ENCODE measurements around the gene OMG.
"Not testable (repeated sequence)": the region's sequence is repeated elsewhere in the genome, so short reads cannot be mapped to it uniquely, and the experiment has no call there.

Gene OMG, protein sequence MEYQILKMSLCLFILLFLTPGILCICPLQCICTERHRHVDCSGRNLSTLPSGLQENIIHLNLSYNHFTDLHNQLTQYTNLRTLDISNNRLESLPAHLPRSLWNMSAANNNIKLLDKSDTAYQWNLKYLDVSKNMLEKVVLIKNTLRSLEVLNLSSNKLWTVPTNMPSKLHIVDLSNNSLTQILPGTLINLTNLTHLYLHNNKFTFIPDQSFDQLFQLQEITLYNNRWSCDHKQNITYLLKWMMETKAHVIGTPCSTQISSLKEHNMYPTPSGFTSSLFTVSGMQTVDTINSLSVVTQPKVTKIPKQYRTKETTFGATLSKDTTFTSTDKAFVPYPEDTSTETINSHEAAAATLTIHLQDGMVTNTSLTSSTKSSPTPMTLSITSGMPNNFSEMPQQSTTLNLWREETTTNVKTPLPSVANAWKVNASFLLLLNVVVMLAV

DNA sequence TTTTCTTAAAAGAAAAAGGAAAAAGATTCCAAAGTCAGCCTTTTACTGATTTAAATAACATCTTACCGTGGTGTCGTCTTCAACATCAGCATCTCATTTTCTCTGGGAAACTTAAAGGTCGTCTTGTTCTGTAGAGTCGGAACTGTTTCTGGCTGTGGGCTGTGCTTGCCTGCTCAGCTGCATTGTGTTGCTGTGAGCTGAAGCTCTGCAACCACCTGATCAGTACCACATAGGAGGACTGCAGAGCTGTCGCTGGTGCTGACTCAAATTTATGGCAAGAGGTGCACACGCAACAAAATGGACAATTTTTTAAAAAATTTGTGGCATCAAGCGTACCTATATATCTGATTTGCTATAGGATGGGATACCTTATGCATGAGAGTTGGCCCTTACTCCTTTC lies at the start of gene OMG:
Gene OMG, minus strand, starts transcription at position 150 of the 400 bp plus-strand sequence. CDS start 908 bp downstream, outside the sequence.
- no peak for DNase-seq

DNA sequence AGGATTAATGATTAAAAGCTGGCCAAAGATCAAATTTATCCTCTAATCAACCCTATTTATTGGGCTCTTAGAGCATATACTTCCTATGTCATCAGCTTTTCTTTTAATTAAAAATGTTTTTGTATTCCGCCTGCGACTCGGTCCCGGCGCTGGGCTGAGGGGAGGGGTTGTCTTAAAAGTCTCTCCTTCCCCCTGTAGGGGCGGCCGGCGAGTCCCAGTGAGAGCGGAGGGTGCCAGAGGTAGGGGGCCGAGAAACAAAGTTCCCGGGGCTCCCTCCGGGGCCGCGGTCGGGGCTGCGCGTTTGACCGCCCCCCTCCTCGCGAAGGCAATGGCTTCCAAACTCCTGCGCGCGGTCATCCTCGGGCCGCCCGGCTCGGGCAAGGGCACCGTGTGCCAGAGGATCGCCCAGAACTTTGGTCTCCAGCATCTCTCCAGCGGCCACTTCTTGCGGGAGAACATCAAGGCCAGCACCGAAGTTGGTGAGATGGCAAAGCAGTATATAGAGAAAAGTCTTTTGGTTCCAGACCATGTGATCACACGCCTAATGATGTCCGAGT lies 48.2 kb upstream of the OMG start:
- not testable (repeated sequence) for DNase-seq

DNA sequence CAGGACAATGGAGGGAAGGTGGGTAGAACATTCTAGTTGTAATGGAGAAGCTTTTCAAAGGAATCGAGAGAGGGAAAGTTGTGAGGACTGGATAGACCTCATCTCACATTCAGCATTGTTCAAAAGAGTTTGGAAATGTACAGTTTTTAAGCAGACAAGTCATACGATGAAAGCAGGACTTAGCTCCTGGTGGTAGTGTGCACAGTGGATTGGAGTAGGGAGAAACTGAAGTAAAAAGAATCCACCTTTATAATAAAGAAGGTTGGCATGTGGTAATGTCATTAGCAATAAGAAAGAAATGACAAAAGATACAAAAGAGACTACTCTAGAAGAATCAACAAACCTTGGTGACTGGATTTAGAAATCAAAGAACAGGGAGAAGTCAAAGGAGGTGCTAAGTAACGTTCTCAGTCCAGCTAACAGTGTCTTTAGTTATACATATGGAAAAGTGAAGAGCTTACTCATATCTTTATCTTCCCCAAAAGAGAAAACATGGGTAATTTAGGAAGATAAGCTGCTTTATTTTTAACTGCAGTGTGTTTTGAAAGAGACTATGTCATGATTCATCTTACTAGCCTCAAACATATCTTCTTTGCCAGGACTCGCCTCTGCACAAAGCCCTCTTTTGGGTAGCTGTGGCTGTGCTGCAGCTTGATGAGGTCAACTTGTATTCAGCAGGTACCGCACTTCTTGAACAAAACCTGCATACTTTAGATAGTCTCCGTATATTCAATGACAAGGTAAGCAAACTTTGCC lies 43.0 kb upstream of the OMG start:
- DNase-seq, result no peak

DNA sequence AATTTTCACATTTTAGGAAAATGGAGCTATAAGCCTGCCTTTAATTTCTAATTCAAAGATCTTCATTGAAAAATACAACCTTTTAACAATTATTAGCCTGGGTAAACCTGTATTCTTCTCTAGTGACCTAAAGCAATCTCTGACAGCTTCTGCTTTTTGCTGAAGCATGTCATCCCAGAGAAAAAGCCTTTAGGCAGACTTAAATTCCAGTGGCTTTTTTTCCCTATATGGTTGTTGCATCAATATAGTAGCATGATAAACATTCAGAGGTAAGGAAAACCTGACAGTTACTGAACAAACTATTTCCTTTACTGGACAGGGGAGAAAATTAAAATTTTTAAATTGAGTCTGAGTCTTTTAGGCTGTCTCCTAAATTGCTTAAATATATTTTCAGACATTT lies 32.2 kb upstream of the OMG start:
- DNase-seq, result no peak

DNA sequence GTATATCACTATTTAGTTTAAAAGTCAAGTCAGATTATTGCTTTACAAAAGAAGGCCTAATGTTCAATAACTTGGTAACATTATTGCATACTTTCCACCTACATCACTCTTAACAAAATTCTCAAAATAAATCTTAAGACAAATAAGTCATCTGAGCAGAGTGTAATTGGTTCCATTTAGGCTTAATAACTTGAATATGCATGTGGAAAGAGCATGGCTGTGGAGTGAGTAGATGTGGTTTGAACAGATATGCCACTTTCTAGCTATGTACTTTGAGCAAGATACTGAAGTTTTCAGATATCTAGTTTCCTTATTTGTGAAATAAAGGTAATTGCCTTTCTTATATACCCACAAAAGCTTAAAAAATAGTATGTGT lies 31.1 kb upstream of the OMG start:
- no peak for DNase-seq

DNA sequence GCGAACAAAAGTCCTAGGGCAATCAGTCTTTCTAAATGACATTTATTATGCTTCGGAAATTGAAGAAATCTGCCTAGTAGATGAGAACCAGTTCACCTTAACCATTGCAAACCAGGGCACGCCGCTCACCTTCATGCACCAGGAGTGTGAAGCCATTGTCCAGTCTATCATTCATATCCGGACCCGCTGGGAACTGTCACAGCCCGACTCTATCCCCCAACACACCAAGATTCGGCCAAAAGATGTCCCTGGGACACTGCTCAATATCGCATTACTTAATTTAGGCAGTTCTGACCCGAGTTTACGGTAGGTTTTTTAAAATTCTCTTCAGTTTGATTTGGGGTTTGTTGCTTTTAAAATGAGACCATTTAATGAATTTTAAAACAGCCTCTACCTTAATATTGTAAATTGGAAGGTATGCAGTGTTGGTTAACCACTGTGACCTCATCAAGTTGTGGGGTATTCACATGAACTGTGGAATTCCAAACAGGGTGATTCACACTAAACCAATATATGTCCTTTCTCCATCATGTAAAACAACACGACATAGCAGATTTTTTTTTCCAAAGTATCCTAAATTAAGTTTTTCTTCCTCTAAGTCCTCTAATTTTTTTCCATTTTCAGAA lies 30.6 kb upstream of the OMG start:
- DNase-seq, result no peak

DNA sequence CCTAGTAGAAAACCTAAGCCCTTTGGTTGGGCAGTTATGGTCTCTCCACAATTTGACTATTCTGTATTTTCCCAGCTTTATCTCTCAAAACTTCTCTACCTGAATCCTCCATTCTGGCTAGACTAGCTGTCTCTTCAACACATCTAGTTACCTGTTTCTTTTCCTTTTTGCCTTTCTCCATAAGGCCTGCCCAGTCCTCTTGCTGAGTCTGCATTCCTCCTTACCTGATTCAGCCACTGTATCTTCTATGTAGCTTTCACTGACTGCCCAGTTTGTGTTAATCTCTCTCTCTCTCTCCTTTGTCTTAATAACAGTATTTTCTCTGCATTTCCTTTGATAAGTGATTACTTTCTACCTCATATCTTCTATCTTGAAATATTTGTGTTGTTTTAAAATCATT lies 26.5 kb upstream of the OMG start:
- DNase-seq, result no peak

DNA sequence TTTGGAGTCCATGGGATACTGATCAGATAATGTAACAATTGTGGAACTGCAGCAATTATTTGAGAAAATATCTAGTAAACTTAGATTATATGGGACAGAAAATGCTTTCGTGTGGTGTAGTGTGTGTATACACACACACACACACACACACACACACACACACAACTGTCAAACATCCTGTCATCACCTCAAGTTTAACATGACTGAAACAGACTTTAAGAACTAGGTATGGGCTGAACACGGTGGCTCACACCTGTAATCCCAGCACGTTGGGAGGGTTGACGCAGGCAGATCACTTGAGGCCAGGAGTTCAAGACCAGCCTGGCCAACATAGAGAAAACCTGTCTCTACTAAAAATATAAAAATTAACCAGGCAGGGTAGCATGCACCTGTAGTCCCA lies 24.9 kb upstream of the OMG start:
- no peak for DNase-seq

DNA sequence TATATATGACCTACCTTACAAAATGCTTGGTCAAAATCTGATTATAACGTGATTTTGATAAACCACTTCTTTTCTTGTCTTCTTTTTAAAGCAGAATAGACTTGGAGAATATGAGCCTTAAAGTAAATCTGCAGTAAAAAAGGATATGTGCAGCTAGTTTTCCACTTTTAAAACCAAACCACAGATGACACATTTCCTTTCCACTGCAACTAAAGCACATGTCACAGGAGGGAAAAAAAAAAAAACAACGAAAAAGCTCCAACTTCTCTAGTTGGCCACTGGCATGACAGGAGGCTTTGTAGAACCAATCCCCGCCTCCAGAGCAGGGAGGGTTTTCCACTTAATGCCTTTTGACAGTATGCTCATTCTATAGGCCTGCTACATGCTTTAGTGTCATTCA lies 24.4 kb upstream of the OMG start, which contains the start of gene EVI2A:
Gene EVI2A, minus strand, starts transcription at position 142 of the 400 bp plus-strand sequence. CDS start 2,609 bp downstream, outside the sequence.
- DNase-seq, result no peak

DNA sequence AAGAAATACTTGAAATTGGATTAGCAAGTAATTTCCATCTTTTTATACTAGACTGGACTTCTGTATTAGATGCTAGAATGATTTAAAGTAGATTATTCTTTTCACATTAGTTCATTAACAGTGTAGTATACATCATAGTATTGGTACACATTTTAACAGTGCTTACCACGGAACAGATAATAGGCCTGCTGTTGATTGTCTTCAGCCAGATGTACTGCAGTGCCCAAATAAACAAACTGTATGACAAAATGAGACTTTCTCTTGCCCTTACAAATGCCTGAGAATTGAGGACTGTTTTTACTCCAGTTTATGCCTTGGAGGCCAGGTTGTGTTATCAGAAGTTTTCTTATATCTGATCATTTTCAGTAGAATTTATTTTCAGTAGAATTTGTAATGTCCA lies 23.8 kb upstream of the OMG start:
- DNase-seq, result no peak

DNA sequence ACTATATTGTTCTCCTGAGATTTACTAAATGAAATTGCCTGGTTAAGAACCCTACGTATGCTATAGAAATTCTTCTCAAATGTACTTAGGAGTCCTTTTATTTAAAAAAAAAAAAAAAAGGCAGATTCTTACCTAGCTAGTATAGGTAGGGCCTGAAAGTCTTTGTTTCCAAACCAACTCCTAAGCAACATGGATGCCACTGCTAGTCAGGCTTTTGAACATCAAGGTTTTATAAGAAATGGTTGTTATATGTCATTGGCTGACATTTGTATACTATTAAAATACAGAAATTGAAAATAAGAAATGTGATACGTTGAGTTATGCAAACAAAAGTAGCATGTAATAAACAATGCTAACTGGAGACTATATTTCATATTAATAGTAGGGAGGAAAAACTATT lies 23.2 kb upstream of the OMG start:
- no peak for DNase-seq

DNA sequence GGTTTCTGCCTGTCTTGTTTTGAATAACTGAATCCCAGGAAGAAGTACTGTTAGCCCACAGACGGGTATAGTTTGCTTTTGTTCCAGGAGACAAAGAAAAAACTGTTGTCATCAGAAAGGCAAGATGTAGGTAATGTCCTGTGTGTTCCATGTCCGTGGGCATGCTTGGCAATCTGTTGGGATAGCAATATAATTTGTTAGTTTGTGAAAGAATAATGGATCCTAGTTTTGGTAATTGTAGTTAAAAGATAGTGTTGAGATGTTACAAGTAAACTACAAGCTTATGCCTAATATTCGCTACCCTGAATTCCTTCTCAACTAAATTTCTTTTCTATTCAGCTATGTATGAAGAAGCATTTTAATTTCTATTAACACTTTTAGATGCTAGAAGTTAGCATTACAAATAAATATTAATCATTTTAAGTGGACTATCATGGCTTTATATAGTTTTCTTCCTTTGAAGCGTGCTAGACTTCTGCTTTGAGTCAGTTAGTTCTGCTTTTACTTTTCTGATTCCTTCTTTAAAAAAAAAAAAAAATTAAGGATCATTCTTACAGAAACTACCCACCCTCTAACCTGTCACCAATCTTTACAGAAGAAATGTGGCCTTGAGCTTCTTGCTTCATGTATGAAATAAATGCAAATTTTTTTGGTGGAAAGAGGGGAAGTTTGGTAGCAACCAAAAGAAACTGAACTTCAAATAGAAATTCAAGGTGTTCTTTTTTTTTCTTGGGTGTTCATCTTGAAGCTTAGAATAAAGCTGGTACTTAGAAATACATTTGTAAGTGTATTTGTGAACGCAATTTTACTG lies 22.0 kb upstream of the OMG start:
- DNase-seq, result no peak

DNA sequence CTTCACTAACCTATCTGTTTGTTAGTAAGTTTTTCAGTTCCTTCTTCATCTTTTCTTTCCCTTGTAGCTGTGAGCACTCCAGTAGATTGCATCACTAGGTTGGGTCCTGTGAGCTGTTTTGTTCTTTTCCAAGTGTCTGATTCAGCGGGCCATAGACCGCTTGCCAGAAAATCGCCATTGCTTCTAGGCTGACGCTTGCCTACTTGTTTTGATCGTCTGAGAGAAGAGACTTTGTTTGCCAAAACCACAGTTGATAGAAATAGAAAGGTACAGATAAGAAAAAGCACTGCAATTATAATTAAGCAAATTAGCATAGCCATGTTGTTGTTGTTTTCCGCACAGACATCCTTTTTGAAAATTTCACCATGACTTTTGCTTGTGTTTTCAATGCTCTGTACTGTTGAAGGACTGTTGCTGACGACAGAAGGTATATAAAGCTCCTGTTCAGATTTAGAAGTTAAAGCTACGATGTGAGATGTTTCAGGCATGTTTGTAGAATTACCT lies 21.3 kb upstream of the OMG start:
- DNase-seq, result peak; percentile 38

DNA sequence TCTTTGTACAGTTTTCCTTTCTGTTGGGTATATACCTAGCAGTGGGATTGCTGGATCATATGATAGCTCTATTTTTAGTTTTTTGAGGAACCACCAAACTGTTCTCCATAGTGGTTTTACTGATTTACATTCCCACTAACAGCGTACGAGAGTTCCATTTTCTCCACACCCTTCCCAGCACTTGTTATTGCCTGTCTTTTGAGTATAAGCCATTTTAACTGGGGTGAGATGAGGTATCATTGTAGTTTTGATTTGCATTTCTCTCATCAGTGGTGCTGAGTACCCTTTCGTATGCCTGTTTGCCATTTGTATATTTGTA lies 17.7 kb upstream of the OMG start:
- DNase-seq, result no peak

DNA sequence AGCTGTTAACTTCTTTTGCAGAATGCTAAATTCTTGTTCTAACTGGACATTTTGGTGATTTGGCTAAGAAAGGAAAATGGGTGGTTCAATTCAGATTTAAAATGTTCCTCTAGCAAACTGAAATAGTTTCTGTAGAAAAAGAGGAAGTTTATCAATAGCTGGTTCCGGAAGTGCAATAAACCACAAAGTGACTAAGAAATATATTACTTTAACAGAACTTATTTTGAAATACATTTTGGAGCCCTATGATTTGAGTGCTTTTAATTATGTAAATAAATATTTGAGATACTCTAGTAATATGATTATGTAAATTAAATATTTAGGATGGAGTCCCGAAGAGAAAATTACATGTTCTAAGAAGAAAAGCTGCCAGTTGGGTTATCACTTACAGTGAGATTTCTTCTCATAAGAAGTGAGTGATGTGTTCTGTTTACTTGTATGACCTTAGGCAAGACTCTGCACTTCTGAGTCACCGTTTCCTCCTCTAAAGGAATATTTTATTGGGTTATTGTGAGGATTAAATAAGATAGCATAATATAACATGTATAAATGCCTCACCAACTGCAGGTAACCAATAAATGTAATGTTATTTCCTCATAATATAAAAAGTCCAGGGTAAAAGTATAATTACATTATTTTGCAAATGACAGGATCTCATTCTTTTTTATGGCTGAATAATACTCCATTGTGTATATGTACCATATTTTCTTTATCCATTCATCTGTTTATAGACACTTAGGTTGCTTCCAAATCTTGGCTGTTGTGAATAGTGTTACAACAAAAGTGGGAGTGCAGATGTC lies 17.1 kb upstream of the OMG start, which contains the start of gene EVI2B:
Gene EVI2B, minus strand, starts transcription at position 73 of the 800 bp plus-strand sequence. CDS start 8,445 bp downstream, outside the sequence.
- no peak for DNase-seq

DNA sequence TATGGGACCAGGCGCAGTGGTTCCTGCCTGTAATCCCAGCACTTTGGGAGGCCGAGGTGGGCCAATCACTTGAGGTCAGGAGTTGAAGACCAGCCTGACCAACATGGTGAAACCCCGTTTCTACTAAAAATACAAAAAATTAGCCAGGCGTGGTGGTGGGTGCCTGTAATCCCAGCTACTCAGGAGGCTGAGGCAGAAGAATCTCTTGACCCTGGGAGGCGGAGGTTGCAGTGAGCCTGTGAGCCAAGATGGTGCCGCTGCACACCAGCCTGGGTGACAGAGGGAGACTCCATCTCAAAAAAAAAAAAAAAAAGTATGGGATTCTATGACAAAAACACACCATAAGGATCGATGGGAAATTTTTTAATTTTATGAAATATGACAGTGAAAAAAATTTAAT lies 15.2 kb upstream of the OMG start:
- DNase-seq, result not testable (repeated sequence)

DNA sequence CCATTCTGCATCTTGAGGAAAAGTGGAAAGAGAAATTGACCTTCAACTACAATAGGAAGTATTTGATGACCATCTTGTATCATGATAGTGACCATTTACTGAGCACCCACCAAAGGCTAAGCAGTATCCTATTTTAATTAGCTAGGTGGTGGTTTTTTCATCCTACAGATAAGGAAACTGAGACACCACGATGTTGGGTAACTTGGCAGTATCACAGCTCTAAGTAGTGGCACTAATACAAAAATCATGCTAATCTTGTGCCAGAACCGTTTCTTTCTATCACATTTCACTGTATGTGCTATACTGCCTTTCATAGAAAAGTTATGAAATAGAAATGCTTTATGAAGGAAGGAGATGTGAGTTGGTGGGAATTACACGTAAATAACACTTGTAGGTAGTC lies 14.5 kb upstream of the OMG start:
- no peak for DNase-seq

DNA sequence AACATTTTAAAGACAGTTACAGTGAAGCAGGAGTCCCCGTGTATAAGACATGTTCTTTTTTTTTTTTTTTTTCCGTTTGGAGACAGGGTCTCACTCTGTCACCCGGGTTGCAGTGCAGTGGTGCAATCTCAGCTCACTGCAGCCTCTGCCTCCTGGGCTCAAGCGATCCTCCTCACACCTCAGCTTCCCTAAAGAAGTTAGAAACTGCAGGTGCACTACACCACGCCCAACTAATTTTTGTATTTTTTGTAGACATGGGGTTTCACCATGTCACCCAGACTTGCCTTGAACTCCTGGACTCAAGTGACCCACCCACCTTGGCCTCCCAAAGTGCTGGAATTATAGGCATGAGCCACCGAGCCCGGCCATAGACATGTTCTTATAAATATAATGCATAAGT lies 13.8 kb upstream of the OMG start:
- DNase-seq, result no peak

DNA sequence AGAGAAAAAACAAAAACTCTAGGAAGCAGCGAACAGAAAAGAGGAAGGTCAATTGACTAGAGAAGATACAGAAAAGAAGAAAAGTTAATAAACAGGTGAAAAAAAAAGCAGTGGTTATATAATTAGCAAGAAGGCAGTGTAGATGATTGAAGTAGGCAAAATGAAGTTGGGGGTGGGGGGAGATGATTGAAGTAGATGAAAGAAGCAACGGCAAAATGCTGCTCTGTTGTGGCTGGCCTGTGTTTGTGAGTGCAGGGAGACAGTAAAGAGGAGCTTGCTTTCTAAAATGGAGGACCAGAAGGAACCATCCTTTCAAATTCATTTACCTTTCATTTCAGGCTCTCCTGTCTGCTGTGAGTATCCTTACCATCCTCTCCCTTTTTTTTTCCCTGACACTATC lies 13.2 kb upstream of the OMG start:
- DNase-seq, result no peak

DNA sequence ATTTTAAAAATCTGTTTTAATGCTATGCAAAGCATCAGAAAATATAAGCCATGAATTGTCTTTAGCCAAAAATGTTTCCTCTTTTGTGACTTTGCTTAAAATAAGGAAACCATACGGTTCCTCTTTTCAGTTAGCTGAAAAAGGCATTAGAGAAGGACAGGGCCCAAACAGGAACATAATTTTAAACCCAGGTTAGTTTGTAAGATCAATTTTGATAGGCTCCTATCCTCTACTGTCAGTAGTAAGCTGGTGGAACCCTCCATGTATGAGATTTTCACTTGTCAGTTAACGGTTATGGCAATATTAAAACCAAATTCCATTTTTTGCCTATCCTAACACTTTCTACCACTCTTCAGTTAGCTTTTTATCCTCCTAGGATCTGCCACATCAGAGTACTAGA lies 12.5 kb upstream of the OMG start:
- no peak for DNase-seq
